ENCODE data around the gene MEGF10.

DNA sequence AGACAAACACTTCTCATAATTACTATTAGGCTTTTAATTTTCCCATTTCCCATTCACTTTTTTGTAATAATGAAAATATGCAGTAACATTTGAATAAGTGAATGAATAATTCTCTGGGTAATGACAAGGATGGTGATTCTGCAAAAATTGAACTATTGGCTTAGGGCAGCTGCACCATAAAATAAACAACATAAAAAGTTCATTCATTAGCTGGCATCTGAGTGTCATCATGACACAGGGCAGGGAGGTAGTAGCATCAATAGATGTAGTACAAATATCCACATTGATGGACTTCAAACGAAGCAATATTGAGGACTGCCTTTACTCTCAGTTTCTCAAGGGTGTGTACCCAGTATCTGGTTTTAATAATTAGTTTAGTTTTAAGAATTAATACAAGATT lies 4.9 kb downstream of the MEGF10 start:
- TF ChIP-seq, protein P1, sequence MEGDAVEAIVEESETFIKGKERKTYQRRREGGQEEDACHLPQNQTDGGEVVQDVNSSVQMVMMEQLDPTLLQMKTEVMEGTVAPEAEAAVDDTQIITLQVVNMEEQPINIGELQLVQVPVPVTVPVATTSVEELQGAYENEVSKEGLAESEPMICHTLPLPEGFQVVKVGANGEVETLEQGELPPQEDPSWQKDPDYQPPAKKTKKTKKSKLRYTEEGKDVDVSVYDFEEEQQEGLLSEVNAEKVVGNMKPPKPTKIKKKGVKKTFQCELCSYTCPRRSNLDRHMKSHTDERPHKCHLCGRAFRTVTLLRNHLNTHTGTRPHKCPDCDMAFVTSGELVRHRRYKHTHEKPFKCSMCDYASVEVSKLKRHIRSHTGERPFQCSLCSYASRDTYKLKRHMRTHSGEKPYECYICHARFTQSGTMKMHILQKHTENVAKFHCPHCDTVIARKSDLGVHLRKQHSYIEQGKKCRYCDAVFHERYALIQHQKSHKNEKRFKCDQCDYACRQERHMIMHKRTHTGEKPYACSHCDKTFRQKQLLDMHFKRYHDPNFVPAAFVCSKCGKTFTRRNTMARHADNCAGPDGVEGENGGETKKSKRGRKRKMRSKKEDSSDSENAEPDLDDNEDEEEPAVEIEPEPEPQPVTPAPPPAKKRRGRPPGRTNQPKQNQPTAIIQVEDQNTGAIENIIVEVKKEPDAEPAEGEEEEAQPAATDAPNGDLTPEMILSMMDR (IDR thresholded peaks at IDR 0.05) = no peak
- TF ChIP-seq POLR2A (IDR thresholded peaks at IDR 0.05) (no peak), POLR2AphosphoS5 (IDR thresholded peaks at IDR 0.05) (no peak)
